Astrocyte (in vitro differentiated cells and primary cell): ENCODE results near the gene UBE2V1. TPM values are rescaled to one million over a fixed set of nuclear protein-coding genes. Genes with fewer than 3 reads are reported as not detected.

Experiments
- DNase-seq: peaks from one replicate; pipeline ENCODE4 v3.0.0-alpha.2; 2010; ENCODE audit warnings: low read depth
- FAIRE-seq: peaks from 2 replicates; lab custom pipeline; 2011; peaks lifted over from hg19 to GRCh38; lab: Jason Lieb, UNC
- H2AFZ ChIP-seq: 2 replicates; pipeline ENCODE4 v1.6.0; 2012; ENCODE audit warnings: low read depth, low read length, inconsistent platforms
- H3K27ac ChIP-seq: 2 replicates; pipeline ENCODE4 v1.5.1; 2011; ENCODE audit warnings: low read depth, low read length, inconsistent platforms
- H3K27me3 ChIP-seq: 2 replicates; pipeline ENCODE4 v1.6.0; 2011; ENCODE audit warnings: low read length, inconsistent platforms; ENCODE audit not compliant: insufficient read depth
- H3K36me3 ChIP-seq: 2 replicates; pipeline ENCODE4 v1.5.1; 2011; ENCODE audit warnings: low read length, inconsistent platforms; ENCODE audit not compliant: insufficient read depth
- H3K4me1 ChIP-seq: 2 replicates; pipeline ENCODE4 v1.5.1; 2011; ENCODE audit warnings: low read length, inconsistent platforms; ENCODE audit not compliant: insufficient read depth
- H3K4me2 ChIP-seq: 2 replicates; pipeline ENCODE4 v1.6.0; 2012; ENCODE audit warnings: low read length, inconsistent platforms
- H3K4me3 ChIP-seq: 2 replicates; pipeline ENCODE4 v1.5.1; 2011; ENCODE audit warnings: low read depth, mild to moderate bottlenecking, low read length, inconsistent platforms; ENCODE audit not compliant: insufficient read depth
- H3K79me2 ChIP-seq: 2 replicates; pipeline ENCODE4 v1.6.0; 2012; ENCODE audit warnings: mild to moderate bottlenecking, low read length, inconsistent platforms; ENCODE audit not compliant: insufficient read depth
- H3K9ac ChIP-seq: 2 replicates; pipeline ENCODE4 v1.6.0; 2012; ENCODE audit warnings: mild to moderate bottlenecking, low read length, inconsistent platforms
- H3K9me3 ChIP-seq: 2 replicates; pipeline ENCODE4 v1.5.1; 2012; ENCODE audit warnings: low read depth, mild to moderate bottlenecking, low read length, inconsistent platforms; ENCODE audit not compliant: insufficient read depth
- H4K20me1 ChIP-seq: 2 replicates; pipeline ENCODE4 v1.6.0; 2012; ENCODE audit warnings: low read length, inconsistent platforms; ENCODE audit not compliant: insufficient read depth
- H3K27ac Mint-ChIP-seq: one replicate; pipeline ENCODE4 v1.8.0; 2021; ENCODE audit warnings: mild to moderate bottlenecking, mixed read lengths; ENCODE audit not compliant: unreplicated experiment
- H3K27me3 Mint-ChIP-seq: one replicate; pipeline ENCODE4 v1.8.0; 2021; ENCODE audit warnings: low read depth, mixed read lengths; ENCODE audit not compliant: unreplicated experiment
- H3K36me3 Mint-ChIP-seq: one replicate; pipeline ENCODE4 v1.8.0; 2021; ENCODE audit warnings: low read depth, mixed read lengths; ENCODE audit not compliant: unreplicated experiment
- H3K4me1 Mint-ChIP-seq: one replicate; pipeline ENCODE4 v1.8.0; 2021; ENCODE audit warnings: low read depth, mixed read lengths; ENCODE audit not compliant: unreplicated experiment
- H3K4me3 Mint-ChIP-seq: one replicate; pipeline ENCODE4 v1.8.0; 2021; ENCODE audit warnings: mild to moderate bottlenecking, moderate library complexity, mixed read lengths; ENCODE audit not compliant: unreplicated experiment
- H3K9me3 Mint-ChIP-seq: one replicate; pipeline ENCODE4 v1.8.0; 2021; ENCODE audit warnings: mild to moderate bottlenecking, mixed read lengths; ENCODE audit not compliant: unreplicated experiment
- CTCF ChIP-seq: IDR thresholded peaks from 2 replicates; pipeline ENCODE4 v1.5.1; 2011; ENCODE audit warnings: low read depth, mild to moderate bottlenecking, inconsistent platforms, low read length, moderate library complexity; ENCODE audit not compliant: insufficient read depth
- EZH2 ChIP-seq: IDR thresholded peaks from 2 replicates; pipeline ENCODE4 v1.6.1; 2012; ENCODE audit warnings: mild to moderate bottlenecking, low read length, inconsistent platforms; ENCODE audit not compliant: insufficient read depth
- total RNA-seq: library from RNA; stranded (reverse); gene quantifications from 2 replicates; pipeline ENCODE4 v1.2.1, GENCODE V29; 2021

UBE2V1 gene
- total RNA-seq, 1 donor from 2014 or later = 139 TPM

GRCh38 chr20:50098259-50098658 is 14.7 kb downstream of the UBE2V1 start:
- no peak for FAIRE-seq
- peaks cover 33% of the 10 kb centered on the region for H3K4me1 Mint-ChIP-seq

GRCh38 chr20:50097843-50098242 is 15.1 kb downstream of the UBE2V1 start:
- H3K4me3 Mint-ChIP-seq = no peak overlapping the region
- Histone ChIP-seq H3K27me3 (no peaks in the 10 kb centered on the region), H3K4me2 (no peak overlapping the region)

More at GRCh38 chr20:50098259-50098658, 14.7 kb downstream of the UBE2V1 start:
- Mint-ChIP-seq H3K36me3 (peaks cover 24% of the 10 kb centered on the region), H3K4me3 (no peak overlapping the region), H3K27ac (peak overlapping the region; percentile 5), H3K9me3 (no peaks in the 10 kb centered on the region), H3K27me3 (no peaks in the 10 kb centered on the region)
- DNase-seq = no peak
- Histone ChIP-seq H3K9ac (no peak overlapping the region), H3K27me3 (no peaks in the 10 kb centered on the region), H3K4me2 (no peak overlapping the region), H4K20me1 (peaks cover 93% of the 10 kb centered on the region), H3K4me1 (peaks cover 5% of the 10 kb centered on the region), H3K27ac (no peak overlapping the region), H3K36me3 (peaks cover 33% of the 10 kb centered on the region), H2AFZ (no peak overlapping the region), H3K4me3 (no peak overlapping the region), H3K79me2 (peaks cover 94% of the 10 kb centered on the region), H3K9me3 (no peaks in the 10 kb centered on the region)
- TF ChIP-seq EZH2 (no peak), CTCF (no peak)

More at GRCh38 chr20:50097843-50098242, 15.1 kb downstream of the UBE2V1 start:
- peaks cover 94% of the 10 kb centered on the region for H3K79me2 ChIP-seq
- DNase-seq (no peak), FAIRE-seq (no peak)
- Mint-ChIP-seq H3K36me3 (peaks cover 28% of the 10 kb centered on the region), H3K27me3 (no peaks in the 10 kb centered on the region), H3K27ac (peak overlapping the region; percentile 5), H3K9me3 (no peaks in the 10 kb centered on the region), H3K4me1 (peaks cover 29% of the 10 kb centered on the region)
- H4K20me1 ChIP-seq = peaks cover 93% of the 10 kb centered on the region
- H3K9me3 ChIP-seq = no peaks in the 10 kb centered on the region
- peaks cover 37% of the 10 kb centered on the region for H3K36me3 ChIP-seq
- H3K9ac ChIP-seq = no peak overlapping the region
- H3K4me1 ChIP-seq = peaks cover 3% of the 10 kb centered on the region
- no peak for TF ChIP-seq EZH2
- TF ChIP-seq CTCF = no peak
- H3K4me3 ChIP-seq = no peak overlapping the region
- H2AFZ ChIP-seq = no peak overlapping the region
- H3K27ac ChIP-seq = no peak overlapping the region
